ENCODE results near the gene ZNF429.

DNA sequence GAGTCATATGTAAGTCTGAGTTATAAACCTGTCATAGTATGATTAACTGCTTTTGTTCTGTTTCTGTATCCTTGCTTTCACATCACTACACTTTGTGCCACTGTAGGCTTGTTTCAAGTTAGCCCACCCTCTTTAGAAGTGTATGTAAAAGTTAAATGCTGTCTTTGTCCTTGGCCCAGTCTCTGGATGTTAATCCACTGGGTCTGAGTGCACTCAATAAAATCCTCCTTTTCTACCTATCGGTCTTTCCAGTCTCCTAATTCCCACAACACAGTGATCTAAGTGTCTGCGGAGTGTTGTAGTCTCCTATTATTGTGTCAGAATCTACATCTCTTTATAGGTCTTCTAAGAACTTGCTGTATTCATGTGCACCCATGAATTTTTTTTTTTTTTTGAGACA lies 14.1 kb downstream of the ZNF429 start:
- no peak for TF ChIP-seq POLR2A (IDR thresholded peaks at IDR 0.05)
- TF ChIP-seq, protein P1, sequence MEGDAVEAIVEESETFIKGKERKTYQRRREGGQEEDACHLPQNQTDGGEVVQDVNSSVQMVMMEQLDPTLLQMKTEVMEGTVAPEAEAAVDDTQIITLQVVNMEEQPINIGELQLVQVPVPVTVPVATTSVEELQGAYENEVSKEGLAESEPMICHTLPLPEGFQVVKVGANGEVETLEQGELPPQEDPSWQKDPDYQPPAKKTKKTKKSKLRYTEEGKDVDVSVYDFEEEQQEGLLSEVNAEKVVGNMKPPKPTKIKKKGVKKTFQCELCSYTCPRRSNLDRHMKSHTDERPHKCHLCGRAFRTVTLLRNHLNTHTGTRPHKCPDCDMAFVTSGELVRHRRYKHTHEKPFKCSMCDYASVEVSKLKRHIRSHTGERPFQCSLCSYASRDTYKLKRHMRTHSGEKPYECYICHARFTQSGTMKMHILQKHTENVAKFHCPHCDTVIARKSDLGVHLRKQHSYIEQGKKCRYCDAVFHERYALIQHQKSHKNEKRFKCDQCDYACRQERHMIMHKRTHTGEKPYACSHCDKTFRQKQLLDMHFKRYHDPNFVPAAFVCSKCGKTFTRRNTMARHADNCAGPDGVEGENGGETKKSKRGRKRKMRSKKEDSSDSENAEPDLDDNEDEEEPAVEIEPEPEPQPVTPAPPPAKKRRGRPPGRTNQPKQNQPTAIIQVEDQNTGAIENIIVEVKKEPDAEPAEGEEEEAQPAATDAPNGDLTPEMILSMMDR (IDR thresholded peaks at IDR 0.05), result no peak
- TF ChIP-seq POLR2AphosphoS5 (IDR thresholded peaks at IDR 0.05), result no peak
